Cardiac muscle cell (in vitro differentiated cells and primary cell): ENCODE results near the gene MYO1E. TPM values are rescaled to one million over a fixed set of nuclear protein-coding genes. Genes with fewer than 3 reads are reported as not detected.

ENCODE experiments used
- DNase-seq, 2 donors: peaks; one replicate each; pipeline versions ENCODE4 v3.0.0 to v3.0.0-alpha.2; 2010 to 2017; ENCODE audit warnings: low read depth in 1 of 2, low spot score in 1 of 2
- H3K27ac ChIP-seq: fragments of 200-600 bp; sonication (generic); 2 replicates; pipeline ENCODE4 v1.5.1; 2016
- H3K27me3 ChIP-seq: fragments of 200-600 bp; sonication (generic); 2 replicates; pipeline ENCODE4 v1.6.0; 2016; ENCODE audit warnings: control low read depth
- H3K36me3 ChIP-seq: fragments of 200-600 bp; sonication (generic); 2 replicates; pipeline ENCODE4 v1.5.1; 2016; ENCODE audit warnings: control low read depth
- H3K4me1 ChIP-seq: fragments of 200-600 bp; sonication (generic); 2 replicates; pipeline ENCODE4 v1.8.1; 2017; ENCODE audit warnings: low read depth, mild to moderate bottlenecking, mixed run types
- H3K4me3 ChIP-seq: fragments of 200-600 bp; sonication (generic); 2 replicates; pipeline ENCODE4 v1.5.1; 2016; ENCODE audit warnings: mild to moderate bottlenecking
- H3K9me3 ChIP-seq: fragments of 200-600 bp; sonication (generic); 2 replicates; pipeline ENCODE4 v1.5.1; 2017; ENCODE audit warnings: low read depth, mild to moderate bottlenecking, control low read depth
- polyA plus RNA-seq: library from polyadenylated mRNA; unstranded; fragments of >200 nt; fragmentation: Nextera tagmentation; extraction: Ambion mirVana; gene quantifications from 2 replicates; pipeline ENCODE4 v1.2.1, GENCODE V29; 2016
- total RNA-seq: library from RNA; depleted of rRNA; stranded (reverse); fragments of >200 nt; gene quantifications from 2 replicates; pipeline ENCODE4 v1.2.3, GENCODE V29; 2016
- TF ChIP-seq, protein P1 (sequence below): IDR thresholded peaks from 2 replicates; pipeline ENCODE4 v1.5.1; 2012; ENCODE audit warnings: low read depth, mild to moderate bottlenecking, low read length

The MYO1E gene
- total and polyA plus RNA-seq, 2 experiments from 2014 or later = 22.0 to 27.7 TPM

DNA sequence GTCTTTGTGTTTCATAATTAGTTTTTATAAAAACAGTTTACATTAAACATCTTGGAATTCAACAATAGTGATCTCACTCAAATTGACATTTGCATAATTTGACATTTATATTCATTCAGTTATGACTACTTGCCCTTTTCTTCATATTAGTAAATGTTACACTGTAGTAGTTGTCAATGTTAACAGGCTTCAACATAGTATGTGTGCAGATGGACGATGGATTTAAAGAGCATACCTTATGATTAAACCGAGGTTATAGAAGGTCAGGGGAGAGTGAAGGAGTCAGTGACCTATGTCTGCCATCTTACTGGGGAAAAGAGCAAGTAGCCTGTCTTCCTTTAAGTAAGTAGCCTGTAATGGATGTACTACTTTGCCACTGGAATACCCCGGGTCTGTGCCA, 276.2 kb downstream of the MYO1E start:
- DNase-seq = no peak
- Histone ChIP-seq H3K27me3 (no peaks in the 10 kb centered on the region), H3K4me1 (no peaks in the 10 kb centered on the region), H3K9me3 (no peaks in the 10 kb centered on the region), H3K36me3 (peaks cover 55% of the 10 kb centered on the region), H3K4me3 (no peak overlapping the region), H3K27ac (no peak overlapping the region)
- TF ChIP-seq, protein P1, sequence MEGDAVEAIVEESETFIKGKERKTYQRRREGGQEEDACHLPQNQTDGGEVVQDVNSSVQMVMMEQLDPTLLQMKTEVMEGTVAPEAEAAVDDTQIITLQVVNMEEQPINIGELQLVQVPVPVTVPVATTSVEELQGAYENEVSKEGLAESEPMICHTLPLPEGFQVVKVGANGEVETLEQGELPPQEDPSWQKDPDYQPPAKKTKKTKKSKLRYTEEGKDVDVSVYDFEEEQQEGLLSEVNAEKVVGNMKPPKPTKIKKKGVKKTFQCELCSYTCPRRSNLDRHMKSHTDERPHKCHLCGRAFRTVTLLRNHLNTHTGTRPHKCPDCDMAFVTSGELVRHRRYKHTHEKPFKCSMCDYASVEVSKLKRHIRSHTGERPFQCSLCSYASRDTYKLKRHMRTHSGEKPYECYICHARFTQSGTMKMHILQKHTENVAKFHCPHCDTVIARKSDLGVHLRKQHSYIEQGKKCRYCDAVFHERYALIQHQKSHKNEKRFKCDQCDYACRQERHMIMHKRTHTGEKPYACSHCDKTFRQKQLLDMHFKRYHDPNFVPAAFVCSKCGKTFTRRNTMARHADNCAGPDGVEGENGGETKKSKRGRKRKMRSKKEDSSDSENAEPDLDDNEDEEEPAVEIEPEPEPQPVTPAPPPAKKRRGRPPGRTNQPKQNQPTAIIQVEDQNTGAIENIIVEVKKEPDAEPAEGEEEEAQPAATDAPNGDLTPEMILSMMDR = no peak

DNA sequence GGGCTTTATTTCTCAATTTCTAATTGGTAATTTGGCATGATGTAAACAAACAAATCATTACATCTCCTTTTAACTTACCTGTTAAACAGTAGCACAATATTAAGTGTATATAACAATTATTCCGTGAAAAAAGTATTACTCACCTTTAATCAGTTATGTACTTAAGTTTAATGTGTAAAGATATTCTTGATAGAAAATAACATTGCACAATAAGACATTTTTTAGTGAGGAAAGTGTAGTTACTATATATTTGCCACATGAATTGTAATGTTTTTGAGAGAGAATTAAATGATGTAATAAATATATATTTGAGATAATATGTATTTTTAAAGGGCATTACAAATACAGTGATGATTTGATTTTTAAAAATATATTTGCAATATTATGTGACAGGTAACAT, 278.6 kb downstream of the MYO1E start:
- TF ChIP-seq, protein P1 = no peak
- peaks cover 77% of the 10 kb centered on the region for H3K36me3 ChIP-seq

DNA sequence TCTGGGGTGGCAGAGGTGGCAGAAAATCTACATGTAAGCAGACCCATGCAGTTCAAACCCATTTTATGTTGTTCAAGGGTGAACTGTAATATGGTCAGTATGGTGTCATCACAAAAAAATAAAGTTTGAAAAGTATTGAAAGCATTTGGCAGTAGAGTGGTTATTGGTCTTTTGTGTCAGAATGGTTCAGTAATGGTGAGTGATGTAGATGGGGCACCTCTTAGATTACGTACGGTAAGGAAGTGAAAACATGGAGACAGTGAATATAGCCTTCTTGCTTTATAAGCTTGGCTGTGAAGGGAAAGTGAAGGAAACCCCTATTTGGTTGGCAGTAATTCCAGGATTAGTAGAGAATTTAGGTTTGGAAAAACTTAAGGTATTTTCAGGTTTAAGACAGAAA, 284.9 kb downstream of the MYO1E start:
- H3K27me3 ChIP-seq = no peaks in the 10 kb centered on the region
- no peak for DNase-seq
- H3K4me1 ChIP-seq = no peaks in the 10 kb centered on the region
- H3K9me3 ChIP-seq = no peaks in the 10 kb centered on the region
- peaks cover 52% of the 10 kb centered on the region for H3K36me3 ChIP-seq
- H3K4me3 ChIP-seq = no peak overlapping the region
- no peak overlapping the region for H3K27ac ChIP-seq
- TF ChIP-seq, protein P1 = no peak

More for the DNA sequence above, 278.6 kb downstream of the MYO1E start:
- DNase-seq = no peak
- H3K4me1 ChIP-seq = no peaks in the 10 kb centered on the region
- no peaks in the 10 kb centered on the region for H3K9me3 ChIP-seq
- H3K27me3 ChIP-seq = no peaks in the 10 kb centered on the region
- H3K4me3 ChIP-seq = no peak overlapping the region
- no peak overlapping the region for H3K27ac ChIP-seq

Other genes with a start within 250 kb of the MYO1E start
- not detected in 2 replicates for gene LDHAL6B, start 166.0 kb downstream of the MYO1E start, total RNA-seq
- not detected in 2 replicates for gene LDHAL6B, start 166.0 kb downstream of the MYO1E start, polyA plus RNA-seq
- gene FAM81A, start 65.3 kb upstream of the MYO1E start, total RNA-seq = 1.8 and 3.2 TPM in 2 replicates
- gene FAM81A, start 65.3 kb upstream of the MYO1E start, polyA plus RNA-seq = 2.9 and 5.1 TPM in 2 replicates
- gene GCNT3, start 238.9 kb upstream of the MYO1E start, total RNA-seq = not detected in 2 replicates
- 0.23 TPM in 1 of 2 replicates, not detected in the other for gene GCNT3, start 238.9 kb upstream of the MYO1E start, polyA plus RNA-seq